HepG2 (cell line): ENCODE results near the gene MIDN. TPM values are rescaled to one million over a fixed set of nuclear protein-coding genes. Genes with fewer than 3 reads are reported as not detected.

Experiments
- ARID2 ChIP-seq: sonication (generic); formaldehyde crosslinking; IDR thresholded peaks from 2 replicates; pipeline ENCODE4 v1.8.1; 2022; ENCODE audit warnings: mild to moderate bottlenecking, missing genetic modification reagents, borderline replicate concordance
- FOXO1 ChIP-seq: sonication (generic); formaldehyde crosslinking; IDR thresholded peaks from 2 replicates; pipeline ENCODE4 v1.4.0; 2020; ENCODE audit warnings: missing genetic modification reagents
- GMEB1 ChIP-seq: sonication (generic); formaldehyde crosslinking; IDR thresholded peaks from 2 replicates; pipeline ENCODE4 v1.5.1; 2020; ENCODE audit warnings: missing genetic modification reagents, mild to moderate bottlenecking, borderline replicate concordance
- HNRNPL ChIP-seq: fragments of 200-400 bp; formaldehyde crosslinking; IDR thresholded peaks from 2 replicates; pipeline ENCODE4 v1.6.1; 2017; ENCODE audit warnings: mild to moderate bottlenecking, low read depth, low read length
- KDM6A ChIP-seq: IDR thresholded peaks from 2 replicates; pipeline ENCODE4 v1.6.1; 2016; ENCODE audit warnings: low read depth
- PPARG ChIP-seq: conservative IDR thresholded peaks from 2 replicates; pipeline ENCODE4 v1.6.1; 2016; ENCODE audit warnings: missing biosample characterization, missing genetic modification reagents
- PRDM10 ChIP-seq: sonication (generic); formaldehyde crosslinking; IDR thresholded peaks from 2 replicates; pipeline ENCODE4 v1.4.0; 2020; ENCODE audit warnings: low read depth, missing genetic modification reagents
- SALL1 ChIP-seq: sonication (generic); formaldehyde crosslinking; IDR thresholded peaks from 2 replicates; pipeline ENCODE4 v1.8.0; 2022; ENCODE audit warnings: mild to moderate bottlenecking, missing genetic modification reagents
- SYNCRIP ChIP-seq: fragments of 200-400 bp; formaldehyde crosslinking; IDR thresholded peaks from 2 replicates; pipeline ENCODE4 v1.6.1; 2018; ENCODE audit warnings: mild to moderate bottlenecking, low read depth, low read length; ENCODE audit not compliant: insufficient read depth
- TERF1 ChIP-seq: sonication (generic); formaldehyde crosslinking; IDR thresholded peaks from 2 replicates; pipeline ENCODE4 v1.8.0; 2022; ENCODE audit warnings: mild to moderate bottlenecking, missing genetic modification reagents, moderate library complexity
- ZBTB25 ChIP-seq: IDR thresholded peaks from 2 replicates; pipeline ENCODE4 v1.6.1; 2018; ENCODE audit warnings: missing genetic modification reagents
- ZNF567 ChIP-seq: sonication (generic); formaldehyde crosslinking; IDR thresholded peaks from 2 replicates; pipeline ENCODE4 v1.8.1; 2023; ENCODE audit warnings: mild to moderate bottlenecking, missing genetic modification reagents, borderline replicate concordance
- ZNF607 ChIP-seq: sonication (generic); formaldehyde crosslinking; IDR thresholded peaks from 2 replicates; pipeline ENCODE4 v1.5.1; 2020; ENCODE audit warnings: missing genetic modification reagents, mild to moderate bottlenecking, borderline replicate concordance
- ZNF616 ChIP-seq: sonication (generic); formaldehyde crosslinking; IDR thresholded peaks from 2 replicates; pipeline ENCODE4 v1.5.0; 2020; ENCODE audit warnings: low read depth, mild to moderate bottlenecking, missing genetic modification reagents
- polyA plus RNA-seq, 8 experiments: library from polyadenylated mRNA; depleted of rRNA in 3 of 8; stranded (reverse) in 7 of 8; unstranded in 1 of 8; fragments of >200 nt; fragmentation: Illumina TruSeq in 4 of 8; extraction: Trizol in 4 of 8; gene quantifications; 2 replicates each; pipeline versions ENCODE4 v1.2.1 to v1.2.3, GENCODE V29; 2011 to 2016; ENCODE audit warnings: low read depth in 4 of 8, missing spikeins in 1 of 8, mixed read lengths in 1 of 8; ENCODE audit not compliant: insufficient read depth in 1 of 8
- total RNA-seq, 5 experiments: library from RNA; depleted of rRNA; stranded (reverse); fragments of >200 nt; fragmentation: Illumina TruSeq; extraction: Trizol; gene quantifications; 2 replicates each; pipeline ENCODE4 v1.2.3, GENCODE V29; 2016; ENCODE audit warnings: low read depth in 1 of 5
- TF ChIP-seq, protein P1 (sequence below): sonication (generic); formaldehyde crosslinking; IDR thresholded peaks from 2 replicates; pipeline ENCODE4 v1.4.0; 2020; ENCODE audit warnings: missing genetic modification reagents
- TF ChIP-seq, protein P2 (sequence below): IDR thresholded peaks from 2 replicates; pipeline ENCODE4 v1.6.1; 2016; ENCODE audit warnings: low read depth

The MIDN gene
- total and polyA plus RNA-seq, 2 of the 13 experiments (the other 11 are each of a cell fraction or from before 2014, with no cell fraction given): 8.4 to 18.0 TPM

DNA sequence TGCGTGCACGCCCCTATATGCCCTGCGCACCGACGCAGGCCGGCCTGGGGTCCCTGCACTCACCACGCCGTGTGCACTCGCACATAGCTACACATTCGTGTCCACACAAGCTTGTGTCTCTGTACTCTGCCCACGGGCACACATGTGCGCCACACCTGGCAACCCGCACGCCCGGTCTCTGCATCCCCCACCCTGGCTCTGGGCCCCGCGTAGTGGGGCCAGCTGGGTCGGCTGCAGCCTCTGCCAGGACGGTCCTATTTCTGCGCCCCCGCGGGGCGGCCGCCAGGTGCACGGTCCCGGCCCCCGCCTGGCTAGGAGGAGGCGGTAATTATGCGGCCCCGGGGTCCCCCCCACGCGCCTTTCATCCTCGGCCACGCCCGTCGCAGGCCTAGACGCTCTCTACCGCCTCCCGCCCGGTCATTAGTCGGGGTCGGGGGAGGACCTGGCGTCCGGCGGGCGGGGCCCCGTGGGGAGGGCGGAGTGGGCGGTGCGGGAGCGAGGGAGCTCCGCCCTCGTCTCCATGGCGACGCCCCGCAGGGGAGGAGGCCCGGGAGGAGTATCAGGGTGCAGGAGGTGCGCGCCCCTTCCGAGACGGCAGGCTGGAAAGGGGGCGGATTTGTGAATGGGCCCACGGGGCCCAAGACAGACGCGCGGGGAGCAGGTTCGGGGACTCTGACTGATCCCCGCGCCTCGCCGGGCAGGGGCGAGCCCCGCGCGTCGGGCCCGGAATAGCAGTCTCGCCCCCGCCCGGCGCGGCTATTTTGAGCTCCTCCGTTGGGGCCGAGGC, 17.9 kb downstream of the MIDN start (continued):
- TF ChIP-seq, protein P1, sequence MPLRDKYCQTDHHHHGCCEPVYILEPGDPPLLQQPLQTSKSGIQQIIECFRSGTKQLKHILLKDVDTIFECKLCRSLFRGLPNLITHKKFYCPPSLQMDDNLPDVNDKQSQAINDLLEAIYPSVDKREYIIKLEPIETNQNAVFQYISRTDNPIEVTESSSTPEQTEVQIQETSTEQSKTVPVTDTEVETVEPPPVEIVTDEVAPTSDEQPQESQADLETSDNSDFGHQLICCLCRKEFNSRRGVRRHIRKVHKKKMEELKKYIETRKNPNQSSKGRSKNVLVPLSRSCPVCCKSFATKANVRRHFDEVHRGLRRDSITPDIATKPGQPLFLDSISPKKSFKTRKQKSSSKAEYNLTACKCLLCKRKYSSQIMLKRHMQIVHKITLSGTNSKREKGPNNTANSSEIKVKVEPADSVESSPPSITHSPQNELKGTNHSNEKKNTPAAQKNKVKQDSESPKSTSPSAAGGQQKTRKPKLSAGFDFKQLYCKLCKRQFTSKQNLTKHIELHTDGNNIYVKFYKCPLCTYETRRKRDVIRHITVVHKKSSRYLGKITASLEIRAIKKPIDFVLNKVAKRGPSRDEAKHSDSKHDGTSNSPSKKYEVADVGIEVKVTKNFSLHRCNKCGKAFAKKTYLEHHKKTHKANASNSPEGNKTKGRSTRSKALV (CRISPR knock-in tag): no peak
- TF ChIP-seq PRDM10 (CRISPR knock-in tag) (peak; percentile 91), TERF1 (CRISPR knock-in tag) (peak; percentile 79; the same call in 1 of the 2 replicates), ZBTB25 (CRISPR knock-in tag) (no peak), ZNF616 (CRISPR knock-in tag) (0 out of 2 replicates have a peak, but pooled peaks have one; percentile 57), ZNF567 (no peak), GMEB1 (CRISPR knock-in tag) (peak; percentile 71; the same call in 1 of the 2 replicates), ARID2 (CRISPR knock-in tag) (no peak), HNRNPL (peak; percentile 84; the same call in 1 of the 2 replicates), PPARG (0 out of 2 replicates have a peak, but pooled peaks have one; percentile 36), KDM6A (CRISPR knock-in tag) (no peak), SYNCRIP (no peak), SALL1 (CRISPR knock-in tag) (peak; percentile 49; the same call in 1 of the 2 replicates), FOXO1 (CRISPR knock-in tag) (0 out of 2 replicates have a peak, but pooled peaks have one; percentile 6), ZNF607 (CRISPR knock-in tag) (peak; percentile 69; the same call in 1 of the 2 replicates)
- TF ChIP-seq, protein P2, sequence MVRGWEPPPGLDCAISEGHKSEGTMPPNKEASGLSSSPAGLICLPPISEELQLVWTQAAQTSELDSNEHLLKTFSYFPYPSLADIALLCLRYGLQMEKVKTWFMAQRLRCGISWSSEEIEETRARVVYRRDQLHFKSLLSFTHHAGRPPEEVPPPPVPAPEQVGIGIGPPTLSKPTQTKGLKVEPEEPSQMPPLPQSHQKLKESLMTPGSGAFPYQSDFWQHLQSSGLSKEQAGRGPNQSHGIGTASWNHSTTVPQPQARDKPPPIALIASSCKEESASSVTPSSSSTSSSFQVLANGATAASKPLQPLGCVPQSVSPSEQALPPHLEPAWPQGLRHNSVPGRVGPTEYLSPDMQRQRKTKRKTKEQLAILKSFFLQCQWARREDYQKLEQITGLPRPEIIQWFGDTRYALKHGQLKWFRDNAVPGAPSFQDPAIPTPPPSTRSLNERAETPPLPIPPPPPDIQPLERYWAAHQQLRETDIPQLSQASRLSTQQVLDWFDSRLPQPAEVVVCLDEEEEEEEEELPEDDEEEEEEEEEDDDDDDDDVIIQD (CRISPR knock-in tag): no peak
